Activated effector memory CD4-positive, alpha-beta T cell treated with Interleukin-2 at 50 U/mL for 16 hours (primary cell): ENCODE results near the gene TDRD3.
"Not testable (repeated sequence)": the region's sequence is repeated elsewhere in the genome, so short reads cannot be mapped to it uniquely, and the experiment has no call there.

Experiments used
- DNase-seq: peaks from one replicate; pipeline ENCODE4 v3.0.0-alpha.2; 2020

Gene TDRD3

GRCh38 chr13:60396783-60397703, at the start of gene TDRD3:
Gene TDRD3 (plus strand): TSS chr13:60397220. CDS start chr13:60397365, 145 bp downstream.
- DNase-seq, result peak; percentile 72

GRCh38 chr13:60347690-60348089, 49.3 kb upstream of the TDRD3 start:
- DNase-seq, result no peak

- DNase-seq, result no peak
These were observed 48.9 kb upstream of the TDRD3 start for GRCh38 chr13:60348097-60348496.

GRCh38 chr13:60351326-60351725, 45.7 kb upstream of the TDRD3 start:
- DNase-seq, result no peak

GRCh38 chr13:60351855-60352615, 45.0 kb upstream of the TDRD3 start:
- no peak for DNase-seq

GRCh38 chr13:60352644-60353043, 44.4 kb upstream of the TDRD3 start:
- DNase-seq, result no peak

GRCh38 chr13:60355056-60355455, 42.0 kb upstream of the TDRD3 start:
- DNase-seq, result no peak

- no peak for DNase-seq
These were observed 40.0 kb upstream of the TDRD3 start for GRCh38 chr13:60356970-60357369.

- DNase-seq, result no peak
These were observed 38.6 kb upstream of the TDRD3 start for GRCh38 chr13:60358453-60358852.

- no peak for DNase-seq
These were observed 33.7 kb upstream of the TDRD3 start for GRCh38 chr13:60363288-60363687.

GRCh38 chr13:60369242-60369641, 27.8 kb upstream of the TDRD3 start:
- no peak for DNase-seq

- no peak for DNase-seq
These were observed 26.7 kb upstream of the TDRD3 start for GRCh38 chr13:60370343-60370742.

GRCh38 chr13:60372141-60372540, 24.9 kb upstream of the TDRD3 start:
- DNase-seq, result no peak

GRCh38 chr13:60379282-60379681, 17.7 kb upstream of the TDRD3 start:
- not testable (repeated sequence) for DNase-seq

- no peak for DNase-seq
These were observed 17.0 kb upstream of the TDRD3 start for GRCh38 chr13:60379837-60380565.

- DNase-seq, result no peak
These were observed 12.1 kb upstream of the TDRD3 start for GRCh38 chr13:60384911-60385310.

GRCh38 chr13:60386250-60386649, 10.8 kb upstream of the TDRD3 start:
- DNase-seq, result no peak

- no peak for DNase-seq
These were observed 4.9 kb upstream of the TDRD3 start for GRCh38 chr13:60392131-60392530.

GRCh38 chr13:60395971-60396782, 843 bp upstream of the TDRD3 start:
- DNase-seq, result peak; percentile 83

- DNase-seq, result peak; percentile 29
These were observed 821 bp downstream of the TDRD3 start for GRCh38 chr13:60397704-60398378.

GRCh38 chr13:60398379-60398891, 1.4 kb downstream of the TDRD3 start:
- DNase-seq, result no peak
